GM12875 (cell line): Measurements from ENCODE around the gene LRRN2.
A peak's percentile ranks its signal among the peaks of the same experiment; 100 is the strongest.

ENCODE experiments used
- H3K4me3 ChIP-seq: one replicate; pipeline ENCODE4 v1.5.1; 2011; ENCODE audit warnings: low read depth, low read length, control low read depth
- TF ChIP-seq, protein P1 (sequence below): IDR thresholded peaks from 2 replicates; pipeline ENCODE4 v1.5.1; 2011; ENCODE audit warnings: low read depth, mild to moderate bottlenecking, control low read depth, inconsistent platforms, low read length, moderate library complexity, borderline replicate concordance; ENCODE audit not compliant: insufficient read depth

Gene LRRN2

DNA sequence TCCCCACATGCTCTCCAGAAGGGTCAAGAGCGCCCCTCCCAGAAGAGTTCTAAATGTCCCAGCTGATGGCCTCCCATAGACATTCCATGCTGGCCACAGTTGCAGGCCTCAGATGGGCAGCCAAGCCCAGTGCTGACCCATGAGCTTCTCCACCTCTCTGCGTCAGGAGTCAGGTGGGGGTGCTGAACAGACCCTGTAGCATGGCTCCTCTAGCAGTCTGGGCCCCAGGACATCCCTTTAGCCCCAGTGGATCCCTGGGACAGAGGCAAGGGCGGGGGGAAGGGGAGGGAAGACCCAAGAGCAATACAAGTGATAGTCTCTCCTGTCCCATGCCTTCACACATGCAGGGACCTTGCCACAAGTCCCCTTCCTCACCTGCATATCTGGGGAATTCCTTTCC is 56.7 kb downstream of the LRRN2 start:
- TF ChIP-seq, protein P1, sequence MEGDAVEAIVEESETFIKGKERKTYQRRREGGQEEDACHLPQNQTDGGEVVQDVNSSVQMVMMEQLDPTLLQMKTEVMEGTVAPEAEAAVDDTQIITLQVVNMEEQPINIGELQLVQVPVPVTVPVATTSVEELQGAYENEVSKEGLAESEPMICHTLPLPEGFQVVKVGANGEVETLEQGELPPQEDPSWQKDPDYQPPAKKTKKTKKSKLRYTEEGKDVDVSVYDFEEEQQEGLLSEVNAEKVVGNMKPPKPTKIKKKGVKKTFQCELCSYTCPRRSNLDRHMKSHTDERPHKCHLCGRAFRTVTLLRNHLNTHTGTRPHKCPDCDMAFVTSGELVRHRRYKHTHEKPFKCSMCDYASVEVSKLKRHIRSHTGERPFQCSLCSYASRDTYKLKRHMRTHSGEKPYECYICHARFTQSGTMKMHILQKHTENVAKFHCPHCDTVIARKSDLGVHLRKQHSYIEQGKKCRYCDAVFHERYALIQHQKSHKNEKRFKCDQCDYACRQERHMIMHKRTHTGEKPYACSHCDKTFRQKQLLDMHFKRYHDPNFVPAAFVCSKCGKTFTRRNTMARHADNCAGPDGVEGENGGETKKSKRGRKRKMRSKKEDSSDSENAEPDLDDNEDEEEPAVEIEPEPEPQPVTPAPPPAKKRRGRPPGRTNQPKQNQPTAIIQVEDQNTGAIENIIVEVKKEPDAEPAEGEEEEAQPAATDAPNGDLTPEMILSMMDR = no peak
- no peak overlapping the region for H3K4me3 ChIP-seq

GRCh38 chr1:204627436-204627835 is 58.1 kb downstream of the LRRN2 start:
- no peak overlapping the region for H3K4me3 ChIP-seq
- TF ChIP-seq, protein P1 = no peak

DNA sequence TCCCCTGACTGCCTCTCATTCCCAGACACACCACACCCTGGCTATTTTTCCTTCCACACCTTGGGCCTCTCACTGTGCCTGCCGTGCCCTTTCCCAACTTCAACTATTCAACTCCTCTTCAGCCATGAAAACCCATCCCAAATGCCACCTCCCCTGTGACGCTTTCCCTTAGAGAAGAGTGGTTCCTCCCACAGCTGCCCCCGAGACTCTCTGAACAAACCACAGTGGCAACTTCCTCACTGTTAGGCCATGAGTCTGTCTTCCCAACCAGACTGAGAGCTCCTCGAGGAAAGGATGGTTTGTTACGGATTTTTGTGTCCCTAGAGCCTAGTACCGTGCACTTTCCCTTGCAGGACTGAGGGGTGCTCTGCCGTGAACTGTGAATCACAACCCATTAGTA is 59.2 kb downstream of the LRRN2 start:
- no peak overlapping the region for H3K4me3 ChIP-seq
- TF ChIP-seq, protein P1 = no peak

- no peak overlapping the region for H3K4me3 ChIP-seq
- TF ChIP-seq, protein P1 = no peak
Measured at GRCh38 chr1:204624631-204625216, 60.8 kb downstream of the LRRN2 start.

- TF ChIP-seq, protein P1 = peak; percentile 35; the same call in 1 of the 2 replicates
- no peak overlapping the region for H3K4me3 ChIP-seq
Measured at GRCh38 chr1:204623894-204624361, 61.6 kb downstream of the LRRN2 start.

GRCh38 chr1:204623365-204623893 is 62.1 kb downstream of the LRRN2 start:
- no peak overlapping the region for H3K4me3 ChIP-seq
- TF ChIP-seq, protein P1 = no peak

- TF ChIP-seq, protein P1 = no peak
- H3K4me3 ChIP-seq = no peak overlapping the region
Measured at GRCh38 chr1:204621996-204622395, 63.5 kb downstream of the LRRN2 start.
